Ovary (tissue), 3 donors: ENCODE measurements around the gene NCAPH2.

ENCODE experiments used
- EP300 ChIP-seq: sonication (generic); formaldehyde crosslinking; IDR thresholded peaks from one replicate; pipeline ENCODE4 v1.6.1; 2017; ENCODE audit warnings: antibody characterized with exemption
- POLR2A ChIP-seq: fragments of 450-650 bp; IDR thresholded peaks from one replicate; pipeline ENCODE4 v1.6.1; 2017; ENCODE audit warnings: antibody characterized with exemption, mild to moderate bottlenecking, moderate library complexity
- TF ChIP-seq, protein P1 (sequence below), 3 donors: fragments of 450-650 bp in 2 of 3; fragments of 200-600 bp in 1 of 3; IDR thresholded peaks; one replicate each; pipeline versions ENCODE4 v1.5.1 to v1.8.0; 2016 to 2022; ENCODE audit warnings: antibody characterized with exemption in 3 of 3, mild to moderate bottlenecking in 1 of 3
- donor health status: DM: no; HTN: no; CAD: no.

DNA sequence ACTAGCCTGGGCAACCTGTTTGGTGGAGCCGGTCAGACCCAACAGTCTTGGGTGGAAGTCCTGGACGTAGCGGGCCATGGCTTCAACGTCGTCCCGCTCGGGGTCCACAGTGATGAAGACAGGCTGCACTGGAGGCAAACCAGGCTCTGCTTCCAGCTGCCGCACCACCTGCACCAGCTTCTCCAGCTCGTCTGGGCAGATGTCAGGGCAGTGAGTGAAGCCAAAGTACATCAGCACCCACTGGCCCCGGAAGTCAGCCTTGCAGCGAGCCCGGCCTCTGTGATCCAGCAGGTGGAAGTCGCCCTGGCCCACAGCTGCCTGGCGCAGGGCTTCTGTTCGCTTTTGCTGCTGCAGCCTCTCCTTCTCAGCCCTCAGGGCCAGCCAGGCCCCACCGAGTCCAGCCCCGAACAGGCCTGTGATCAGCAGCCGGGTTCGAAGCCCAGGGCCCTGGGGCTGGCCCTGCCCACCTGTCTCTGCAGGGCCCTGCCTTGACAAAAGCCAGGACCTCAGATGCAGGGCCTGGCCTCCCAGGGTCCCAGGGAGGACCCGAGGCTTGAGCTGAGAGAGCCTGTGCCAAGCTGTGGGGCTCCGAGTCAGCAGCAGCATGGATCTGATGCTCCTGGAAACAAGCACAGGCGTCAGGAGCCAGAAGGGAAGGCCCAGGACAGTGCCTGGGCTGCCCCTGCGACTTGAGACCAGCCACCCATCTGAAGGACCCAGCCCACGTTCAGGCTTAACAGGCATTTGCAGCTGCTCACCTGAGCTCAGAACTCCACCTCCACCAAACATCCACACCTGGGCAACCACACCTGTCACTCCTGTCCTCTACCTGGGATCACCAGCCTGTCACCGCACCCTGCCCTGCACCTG is 16.0 kb downstream of the NCAPH2 start:
- TF ChIP-seq, protein P1, sequence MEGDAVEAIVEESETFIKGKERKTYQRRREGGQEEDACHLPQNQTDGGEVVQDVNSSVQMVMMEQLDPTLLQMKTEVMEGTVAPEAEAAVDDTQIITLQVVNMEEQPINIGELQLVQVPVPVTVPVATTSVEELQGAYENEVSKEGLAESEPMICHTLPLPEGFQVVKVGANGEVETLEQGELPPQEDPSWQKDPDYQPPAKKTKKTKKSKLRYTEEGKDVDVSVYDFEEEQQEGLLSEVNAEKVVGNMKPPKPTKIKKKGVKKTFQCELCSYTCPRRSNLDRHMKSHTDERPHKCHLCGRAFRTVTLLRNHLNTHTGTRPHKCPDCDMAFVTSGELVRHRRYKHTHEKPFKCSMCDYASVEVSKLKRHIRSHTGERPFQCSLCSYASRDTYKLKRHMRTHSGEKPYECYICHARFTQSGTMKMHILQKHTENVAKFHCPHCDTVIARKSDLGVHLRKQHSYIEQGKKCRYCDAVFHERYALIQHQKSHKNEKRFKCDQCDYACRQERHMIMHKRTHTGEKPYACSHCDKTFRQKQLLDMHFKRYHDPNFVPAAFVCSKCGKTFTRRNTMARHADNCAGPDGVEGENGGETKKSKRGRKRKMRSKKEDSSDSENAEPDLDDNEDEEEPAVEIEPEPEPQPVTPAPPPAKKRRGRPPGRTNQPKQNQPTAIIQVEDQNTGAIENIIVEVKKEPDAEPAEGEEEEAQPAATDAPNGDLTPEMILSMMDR (IDR thresholded peaks at IDR 0.05) = no peak
- no peak for TF ChIP-seq EP300
- TF ChIP-seq POLR2A = no peak
